GM21825 (cell line): ENCODE results near the gene ICOS.

Experiments used
- ATAC-seq: cut with Tn5 transposase; IDR thresholded peaks from one replicate; pipeline ENCODE4 v1.9.1; 2021; ENCODE audit warnings: mild to moderate bottlenecking, moderate library complexity; ENCODE audit not compliant: unreplicated experiment

ICOS gene, protein sequence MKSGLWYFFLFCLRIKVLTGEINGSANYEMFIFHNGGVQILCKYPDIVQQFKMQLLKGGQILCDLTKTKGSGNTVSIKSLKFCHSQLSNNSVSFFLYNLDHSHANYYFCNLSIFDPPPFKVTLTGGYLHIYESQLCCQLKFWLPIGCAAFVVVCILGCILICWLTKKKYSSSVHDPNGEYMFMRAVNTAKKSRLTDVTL

DNA sequence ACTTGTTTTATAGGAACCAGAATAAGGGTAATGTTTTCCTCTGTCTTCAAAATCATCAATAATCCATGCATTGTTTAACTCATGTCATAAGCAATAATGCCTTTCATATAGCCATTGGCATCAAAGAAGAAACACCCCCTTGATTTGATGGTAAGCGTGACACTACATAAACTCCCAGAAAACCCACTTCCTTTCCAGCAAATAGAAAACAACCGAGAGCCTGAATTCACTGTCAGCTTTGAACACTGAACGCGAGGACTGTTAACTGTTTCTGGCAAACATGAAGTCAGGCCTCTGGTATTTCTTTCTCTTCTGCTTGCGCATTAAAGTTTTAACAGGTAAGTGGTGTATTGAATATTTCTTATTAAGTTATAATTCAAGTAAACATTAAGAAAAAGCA, at the start of gene ICOS:
TSS of gene ICOS (plus strand) at position 229 of the 400 bp plus-strand sequence. CDS start at position 281, 52 bp downstream.
- no peak for ATAC-seq

DNA sequence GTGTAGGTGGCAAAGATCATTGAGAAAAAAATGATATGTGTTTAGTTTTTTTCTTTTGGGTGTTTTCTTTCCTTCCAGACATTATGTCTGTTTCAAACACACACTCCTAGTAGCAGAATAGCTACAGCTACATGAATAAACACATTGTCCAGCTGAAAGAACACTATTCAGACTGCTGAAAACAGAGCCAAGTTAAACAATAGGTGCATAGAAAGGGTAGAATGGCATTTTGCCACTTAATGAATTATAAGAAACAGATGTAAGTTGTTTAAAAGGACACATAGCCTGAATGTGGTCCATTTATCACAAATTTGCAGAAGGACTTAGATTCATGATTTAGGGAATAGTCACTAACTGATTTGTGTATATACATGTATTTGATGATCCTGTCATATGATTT, 48.9 kb upstream of the ICOS start:
- ATAC-seq: no peak

DNA sequence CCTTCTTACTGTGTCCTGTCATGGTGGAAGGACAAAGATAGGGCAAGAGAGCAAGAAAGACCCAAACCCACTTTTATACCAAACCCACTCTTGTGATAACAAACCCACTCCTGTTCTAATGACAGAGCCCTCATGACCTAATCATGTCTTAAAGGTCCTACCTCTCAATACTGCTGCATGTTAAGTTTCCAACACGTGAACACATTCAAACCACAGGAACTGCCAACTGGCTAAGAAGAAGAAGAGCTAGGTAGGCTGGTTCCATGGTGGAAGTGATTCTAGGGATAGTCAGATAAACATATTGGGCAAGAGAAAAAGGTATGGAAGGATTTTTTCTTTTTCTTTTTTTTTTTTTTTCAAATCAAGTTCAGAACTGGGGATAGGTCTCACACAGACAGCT, 47.0 kb upstream of the ICOS start:
- ATAC-seq: no peak

DNA sequence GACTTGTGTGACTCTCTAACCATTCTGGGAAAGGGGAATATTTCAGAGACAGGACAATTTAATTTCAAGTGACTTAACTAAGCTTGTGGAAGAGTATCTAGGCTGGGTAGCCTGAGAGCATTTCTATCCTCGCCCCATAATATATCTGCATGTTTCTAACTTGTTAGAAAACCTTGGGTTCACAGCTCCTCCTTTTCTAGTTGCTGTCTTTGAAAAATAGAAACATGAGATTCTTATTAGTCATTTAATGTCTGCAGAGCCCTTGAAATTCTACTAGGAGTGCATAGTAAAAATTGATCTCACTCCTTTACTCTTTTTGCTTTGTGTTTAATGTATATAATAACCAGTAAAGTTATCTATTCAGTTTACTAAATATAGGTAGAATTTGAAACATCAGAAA, 46.6 kb upstream of the ICOS start:
- ATAC-seq: no peak

DNA sequence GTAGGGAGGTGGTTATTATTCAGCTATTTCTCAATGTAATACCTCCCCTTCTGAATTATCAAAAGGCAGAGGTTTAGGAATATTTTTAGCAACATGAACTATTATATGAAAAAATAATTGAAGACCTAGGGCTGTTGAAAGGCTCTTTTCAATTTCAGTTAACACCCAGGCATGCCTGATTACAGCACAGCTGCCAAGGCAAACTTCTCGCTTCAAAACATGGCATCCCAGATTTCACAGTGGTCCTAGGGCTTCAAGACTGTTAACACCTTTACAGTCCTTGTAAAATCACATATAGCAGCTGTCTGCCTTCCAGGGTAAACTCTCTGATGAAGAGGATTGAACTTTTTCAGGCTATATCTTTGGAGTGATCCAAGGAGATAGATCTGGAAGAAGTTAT, 45.8 kb upstream of the ICOS start:
- no peak for ATAC-seq

DNA sequence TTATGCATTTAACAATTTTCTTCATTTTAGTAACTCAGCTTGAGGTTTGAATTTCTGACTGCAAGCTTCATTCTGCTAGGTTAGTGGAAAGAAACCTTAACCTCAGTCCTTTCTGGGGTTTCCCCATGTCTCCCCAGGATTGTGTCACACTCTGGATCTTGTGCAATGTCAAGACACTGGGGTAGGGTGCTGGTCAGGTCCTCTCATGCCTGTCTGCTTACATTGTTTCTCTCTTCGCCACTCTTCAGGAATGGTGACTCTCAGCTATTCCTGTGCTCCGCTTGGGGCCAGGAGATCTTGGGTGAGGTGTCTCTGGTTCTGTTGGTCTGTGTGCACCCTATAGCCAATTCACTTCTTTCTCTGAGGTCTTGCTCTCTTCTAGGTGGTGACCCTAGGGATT, 45.1 kb upstream of the ICOS start:
- no peak for ATAC-seq

DNA sequence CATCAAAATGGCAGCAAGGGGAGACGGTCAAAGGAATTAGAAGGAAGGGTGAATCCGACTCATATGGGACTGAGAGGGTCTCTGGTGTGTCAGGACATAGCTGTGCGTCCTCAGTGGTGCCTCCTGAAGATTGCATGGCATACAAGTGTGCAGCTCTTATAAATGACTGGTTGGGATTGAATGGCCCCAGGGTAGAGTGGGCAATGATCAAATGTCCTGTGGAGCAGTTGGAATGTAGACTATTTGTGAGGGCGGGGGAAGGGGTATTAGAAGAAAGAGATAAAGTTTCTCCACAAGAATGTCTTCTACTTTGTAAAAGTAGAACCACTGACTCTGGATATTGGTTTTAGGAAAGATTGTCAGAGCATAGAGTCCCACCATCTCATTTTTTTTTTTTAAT, 44.4 kb upstream of the ICOS start:
- ATAC-seq: no peak

DNA sequence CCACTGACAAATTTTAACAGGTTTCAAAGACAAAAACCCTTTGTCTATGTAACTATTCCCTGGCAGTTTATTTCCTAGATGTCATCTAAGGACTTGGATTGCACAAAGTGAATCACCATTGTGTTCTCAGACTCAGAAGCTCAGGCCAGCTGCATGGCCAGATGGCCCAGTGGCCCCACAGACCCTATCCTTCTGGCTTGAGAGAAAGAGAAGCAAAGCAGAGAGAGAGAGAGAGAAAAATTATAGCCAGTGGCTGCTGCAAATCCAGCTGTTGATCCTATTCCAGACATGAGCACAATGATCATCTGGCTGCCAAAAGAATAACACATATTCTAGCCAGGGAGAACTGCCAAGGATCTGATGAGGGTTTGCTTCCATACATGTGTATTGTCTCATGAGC, 43.2 kb upstream of the ICOS start:
- no peak for ATAC-seq

DNA sequence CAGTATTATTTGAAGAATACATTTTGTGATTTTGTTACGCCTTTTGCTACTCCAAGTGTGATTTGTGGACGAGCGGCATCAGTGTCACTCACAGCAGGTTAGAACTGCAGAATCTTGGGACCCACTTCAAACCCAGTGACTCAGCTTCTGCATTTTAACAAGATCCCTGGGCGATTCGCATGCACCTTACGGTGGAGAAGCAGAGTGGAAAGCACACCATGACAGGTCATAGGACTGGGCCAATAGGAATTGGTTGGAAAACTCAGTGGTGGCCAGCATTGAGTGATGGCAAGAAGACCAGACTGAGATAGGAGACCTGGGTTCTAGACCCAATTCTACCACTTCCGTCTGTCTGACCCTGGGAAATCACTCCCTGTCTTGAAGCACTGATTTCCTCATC, 42.7 kb upstream of the ICOS start:
- no peak for ATAC-seq

DNA sequence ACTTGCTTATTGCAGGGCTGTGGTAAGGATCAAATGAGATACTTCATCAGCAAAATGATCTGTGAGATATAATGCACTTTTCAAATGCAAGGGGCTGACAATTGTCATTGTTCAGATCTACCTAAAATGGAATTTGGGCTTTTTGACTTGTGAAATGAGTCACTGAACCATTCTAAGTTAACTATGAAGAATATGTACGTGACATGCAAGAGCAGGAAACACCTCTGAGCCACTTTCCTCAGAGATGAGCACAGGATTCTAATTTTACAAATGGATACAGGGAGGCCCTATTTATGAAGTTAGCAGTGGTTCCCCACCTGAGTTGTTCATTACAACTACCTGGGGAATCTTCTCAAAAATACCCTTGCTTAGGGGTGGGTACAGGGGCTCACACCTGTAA, 42.3 kb upstream of the ICOS start:
- no peak for ATAC-seq

DNA sequence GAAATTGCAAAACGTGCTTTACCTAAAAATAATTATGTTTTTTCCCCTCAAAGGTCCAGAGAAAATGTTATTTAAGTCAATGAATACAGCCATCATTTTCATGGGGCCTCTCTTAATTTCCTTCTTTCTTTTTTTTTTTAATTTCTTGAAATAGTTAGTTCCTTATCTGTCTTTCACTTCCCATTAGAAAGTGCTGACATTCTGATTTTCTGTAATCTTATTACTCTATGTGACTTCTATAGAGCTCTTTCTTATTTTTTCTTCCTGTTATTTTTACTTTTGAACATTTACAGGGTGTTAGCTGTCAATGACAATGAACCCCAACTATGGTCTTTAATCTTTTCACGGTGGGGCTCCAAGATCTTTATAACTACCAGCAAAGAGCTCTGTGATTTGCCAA, 39.0 kb upstream of the ICOS start:
- no peak for ATAC-seq

DNA sequence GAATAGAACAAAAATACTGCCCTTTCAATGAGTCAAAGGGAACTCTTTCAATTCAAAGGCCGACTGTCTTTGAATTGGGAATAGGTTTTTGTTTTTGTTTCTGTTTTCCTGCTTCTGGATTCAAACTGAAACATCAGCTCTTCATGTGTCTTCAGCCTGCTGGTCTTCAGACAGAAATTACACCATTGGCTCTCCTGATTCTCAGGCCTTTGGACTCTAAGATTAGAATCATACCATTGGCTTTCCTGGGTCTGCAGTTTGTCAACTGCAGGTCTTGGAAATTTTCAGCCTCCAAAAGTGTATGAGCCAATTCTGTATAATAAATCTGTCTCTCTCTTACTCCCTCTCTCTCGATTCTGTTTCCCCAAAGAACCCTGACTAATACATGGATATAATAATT, 37.9 kb upstream of the ICOS start:
- no peak for ATAC-seq

DNA sequence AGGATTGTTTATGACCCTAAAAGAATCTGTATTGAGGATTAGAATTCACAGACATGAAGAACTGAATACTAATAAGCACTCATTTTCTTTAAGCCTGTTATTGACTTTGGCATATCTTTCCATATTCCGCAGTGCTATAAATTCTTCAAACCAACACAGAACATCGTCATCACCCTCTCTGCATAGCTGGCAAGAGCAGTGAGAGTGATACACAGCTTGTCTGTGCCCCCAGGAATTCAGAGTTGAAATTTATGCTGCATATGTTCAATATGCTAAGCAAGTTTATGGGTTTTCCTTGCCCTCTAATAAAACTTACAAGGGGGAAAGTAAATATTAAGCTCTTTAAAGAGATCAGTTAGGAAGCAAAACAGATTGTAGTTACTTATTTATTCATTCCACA, 36.3 kb upstream of the ICOS start:
- ATAC-seq: no peak

DNA sequence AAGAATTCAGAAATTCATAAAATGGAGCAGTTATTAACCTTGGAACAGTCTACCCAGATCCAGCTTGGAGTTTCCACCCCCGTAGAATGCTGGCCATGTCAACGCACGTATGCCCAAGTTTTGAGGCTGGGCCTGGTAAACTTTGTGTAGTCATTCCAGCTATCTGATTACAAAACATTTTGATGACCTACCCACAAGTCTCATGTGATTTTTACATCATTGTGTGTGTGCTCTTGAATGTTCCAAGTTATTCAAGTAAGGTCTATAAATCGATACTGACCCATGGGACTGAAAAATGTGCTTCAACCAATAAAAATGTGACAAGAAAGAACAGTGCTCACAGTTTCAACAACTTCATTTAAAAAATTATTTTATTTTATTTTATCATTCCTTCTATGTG, 32.5 kb upstream of the ICOS start:
- no peak for ATAC-seq

DNA sequence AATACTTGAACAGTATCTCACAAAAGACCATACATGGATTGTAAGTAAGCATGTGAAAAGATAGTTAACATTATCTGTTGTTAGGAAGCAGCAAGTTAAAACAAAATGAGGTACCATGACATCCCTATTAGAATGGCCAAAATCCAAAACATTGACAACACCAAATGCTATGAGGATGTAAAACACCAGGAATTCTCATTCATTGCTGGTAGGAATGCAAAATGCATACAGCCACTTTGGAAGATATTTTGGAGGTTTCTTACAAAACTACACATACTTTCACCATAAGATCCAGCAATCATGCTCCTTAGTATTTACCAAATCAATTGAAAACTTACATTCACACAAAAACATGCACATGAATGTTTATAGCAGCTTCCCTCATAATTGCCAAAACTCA, 30.9 kb upstream of the ICOS start:
- ATAC-seq: no peak

DNA sequence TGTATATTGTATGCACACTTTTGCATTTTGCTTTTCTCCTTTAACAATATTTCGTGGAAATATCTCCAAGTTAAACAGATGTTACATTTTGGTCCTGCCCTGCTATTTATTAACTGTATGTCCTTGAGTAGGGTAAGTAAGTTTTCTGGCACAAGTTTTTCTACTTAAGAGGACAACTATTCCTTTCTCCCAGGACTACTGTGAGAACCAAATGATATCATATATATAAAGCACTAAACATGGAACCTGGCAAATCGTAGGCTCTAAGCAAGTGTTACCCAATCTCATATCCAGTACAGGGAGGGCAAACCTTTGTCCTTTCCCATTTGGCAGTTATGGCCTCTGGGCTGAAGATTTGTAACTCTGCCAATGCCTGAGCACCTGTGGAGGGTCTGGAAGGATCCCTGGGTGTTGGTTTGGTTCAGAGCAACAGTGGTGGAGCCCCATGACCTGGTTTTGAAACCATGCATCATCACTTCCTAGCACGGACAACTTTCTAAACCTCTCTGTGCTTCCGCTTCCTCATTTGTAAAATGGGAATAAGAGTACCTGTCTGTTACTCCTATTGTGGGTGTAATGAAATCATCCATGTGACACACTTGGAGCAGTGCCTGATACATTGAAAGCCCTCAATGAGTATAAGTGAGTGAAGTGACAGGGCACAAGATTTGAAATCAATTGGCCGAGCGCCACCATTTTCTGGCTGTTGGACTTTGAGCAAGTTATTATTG, 28.3 kb upstream of the ICOS start:
- no peak for ATAC-seq

DNA sequence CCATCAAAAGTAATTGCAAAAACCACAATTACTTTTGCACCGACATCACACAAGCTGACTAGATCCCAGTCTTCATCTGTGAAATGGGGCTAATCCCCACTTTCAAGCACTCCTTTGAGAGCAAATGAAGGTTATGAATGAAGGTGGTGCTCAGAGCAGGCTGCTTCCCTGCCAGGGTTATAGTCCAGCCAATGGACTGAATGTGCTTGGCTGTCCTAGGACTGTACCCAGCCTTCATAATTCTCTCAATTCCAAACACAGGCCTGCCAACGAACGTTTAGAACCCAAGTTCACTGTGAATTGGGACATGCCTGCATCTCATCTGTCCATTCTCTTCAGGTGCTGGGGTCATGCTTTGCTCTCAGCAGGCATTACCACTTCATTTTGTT, 27.8 kb upstream of the ICOS start:
- ATAC-seq: no peak

DNA sequence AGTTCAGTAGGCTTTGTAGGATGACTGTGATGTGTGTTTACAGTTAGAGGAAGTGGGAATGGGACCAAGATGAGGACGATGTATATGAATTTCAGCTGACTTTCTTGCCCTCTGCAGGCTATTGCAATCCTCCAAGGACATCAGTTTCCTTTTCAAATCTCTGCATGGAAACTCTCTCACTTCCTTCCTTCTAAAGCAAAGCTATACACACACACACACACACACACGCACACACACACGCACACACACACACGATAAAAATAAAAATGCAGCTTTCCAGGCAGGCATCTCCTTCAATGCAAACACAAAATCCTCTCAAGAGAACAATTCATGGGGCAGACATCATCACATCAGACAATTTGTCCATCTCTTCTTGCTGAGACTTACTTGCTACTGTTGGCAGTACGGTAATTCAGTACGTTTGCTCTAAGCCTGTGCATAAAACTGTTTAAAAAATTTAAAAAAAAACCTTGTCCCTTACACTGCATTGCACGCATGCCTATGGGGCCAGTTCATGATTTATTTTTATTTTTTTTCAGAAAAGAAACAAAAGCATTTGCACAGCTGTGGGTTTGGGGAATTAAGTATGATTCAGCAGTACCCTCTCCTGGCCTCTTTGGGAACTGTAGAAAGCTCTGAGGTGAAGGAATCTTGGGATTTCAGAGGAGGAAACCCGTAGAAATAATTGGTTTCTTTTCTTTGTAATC, 27.1 kb upstream of the ICOS start:
- ATAC-seq: no peak

DNA sequence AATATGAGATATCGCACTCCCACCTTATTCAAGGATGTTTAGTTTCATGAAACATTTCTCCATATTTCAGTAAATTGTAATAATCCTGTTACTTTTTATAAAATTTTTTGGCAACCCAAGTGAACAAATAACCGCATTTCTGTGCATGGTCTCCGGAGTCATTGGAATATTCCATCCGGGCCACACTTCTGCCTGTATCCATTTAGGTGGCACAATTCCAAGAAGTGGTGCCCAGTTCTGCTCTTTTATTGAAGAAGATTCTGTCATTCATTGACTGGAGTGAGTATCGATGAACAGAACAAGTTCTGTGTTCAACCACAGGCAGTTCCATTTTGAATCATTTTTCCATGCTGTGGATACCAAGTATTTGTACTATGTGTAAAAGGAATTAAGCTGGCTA, 26.6 kb upstream of the ICOS start:
- no peak for ATAC-seq

DNA sequence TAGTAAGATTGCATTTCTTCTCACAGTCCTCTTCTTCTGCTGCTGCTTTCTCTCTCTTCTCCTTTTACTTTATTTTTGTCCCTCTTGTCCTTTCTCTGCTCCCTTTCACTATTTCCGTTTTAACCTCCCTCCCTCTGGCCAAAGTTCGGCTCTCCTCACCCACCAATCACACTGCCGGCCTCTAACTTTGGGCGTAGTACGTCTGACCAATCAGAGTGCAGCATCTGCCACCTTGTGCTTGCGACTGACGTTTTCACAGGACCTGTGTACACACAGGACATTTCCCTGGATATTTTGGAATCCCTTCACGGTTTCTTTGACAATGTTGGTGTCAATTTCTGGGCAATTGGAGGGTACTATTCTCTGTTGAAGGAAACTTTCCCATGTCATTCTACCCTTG, 22.6 kb upstream of the ICOS start:
- no peak for ATAC-seq

DNA sequence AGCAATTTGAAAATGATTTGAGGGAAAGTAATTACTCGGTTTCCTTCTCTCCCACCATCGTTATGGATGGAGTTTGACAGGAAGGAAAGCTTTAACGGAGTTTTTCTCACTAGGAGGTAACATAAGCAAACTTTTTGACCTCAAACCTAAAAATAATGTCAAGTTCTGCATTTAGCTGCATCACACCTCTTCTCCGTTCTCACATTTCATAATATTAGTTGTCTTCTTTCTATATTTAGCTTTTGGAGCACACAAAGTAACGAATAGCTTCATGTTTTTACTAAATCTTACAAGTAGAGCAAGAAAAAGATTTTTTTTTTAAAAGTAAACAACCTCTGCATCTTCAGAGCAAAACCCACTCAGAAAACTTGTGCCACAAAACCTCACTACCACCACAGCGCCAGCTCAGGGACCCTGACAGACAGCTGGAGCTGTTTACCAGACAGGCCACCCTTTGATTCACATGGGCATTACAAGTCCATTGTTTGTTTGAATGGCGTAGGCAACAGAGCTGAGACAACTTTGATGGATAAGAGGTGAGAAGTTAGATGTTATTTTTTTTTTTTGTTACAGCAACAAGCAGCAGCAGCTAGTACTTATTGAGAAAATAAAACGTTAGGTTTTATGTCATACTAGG, 21.9 kb upstream of the ICOS start:
- ATAC-seq: no peak

DNA sequence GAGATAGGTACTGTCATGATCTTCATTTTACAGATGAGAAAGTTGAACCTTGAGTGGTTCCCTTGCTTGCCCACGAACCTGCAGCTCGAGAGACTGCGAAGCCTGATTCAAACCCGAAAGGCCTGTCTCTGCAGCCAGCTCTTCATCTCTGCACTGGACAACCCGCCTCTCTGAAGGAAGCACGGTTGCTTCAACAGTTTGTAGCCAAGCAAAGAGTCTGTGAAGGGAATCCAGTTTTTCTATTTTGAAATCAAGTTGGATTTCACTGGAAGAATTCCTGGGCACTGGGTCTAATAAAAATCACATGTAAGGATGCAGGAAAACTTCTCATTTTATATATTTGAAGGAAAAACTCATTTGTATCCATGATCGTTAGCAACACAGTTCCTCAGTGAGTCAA, 21.3 kb upstream of the ICOS start:
- no peak for ATAC-seq
